Keratinocyte (primary cell): ENCODE data around the gene ITGB8. TPM values are rescaled to one million over a fixed set of nuclear protein-coding genes. Genes with fewer than 3 reads are reported as not detected.

ENCODE experiments used
- DNase-seq: peaks from one replicate; pipeline ENCODE4 v3.0.0-alpha.2; 2011; ENCODE audit warnings: low read depth, missing footprints, low spot score
- FAIRE-seq: peaks from 2 replicates; lab custom pipeline; 2011; peaks lifted over from hg19 to GRCh38; lab: Jason Lieb, UNC
- H2AFZ ChIP-seq: 2 replicates; pipeline ENCODE4 v1.6.0; 2012; ENCODE audit warnings: low read length, control low read depth, inconsistent platforms; ENCODE audit not compliant: control insufficient read depth
- H3K27ac ChIP-seq: 2 replicates; pipeline ENCODE4 v1.5.1; 2011; ENCODE audit warnings: low read length; ENCODE audit not compliant: control insufficient read depth, insufficient read depth
- H3K27me3 ChIP-seq: 3 replicates; pipeline ENCODE4 v1.6.0; 2011; ENCODE audit warnings: low read length; ENCODE audit not compliant: control insufficient read depth, insufficient read depth; ENCODE audit errors: extremely low read depth
- H3K36me3 ChIP-seq, 2 experiments: 2 replicates in 1 of 2; 3 replicates in 1 of 2; pipeline ENCODE4 v1.5.1; 2011; ENCODE audit warnings: low read length in 2 of 2, mild to moderate bottlenecking in 1 of 2; ENCODE audit not compliant: control insufficient read depth in 2 of 2, insufficient read depth in 2 of 2; ENCODE audit errors: extremely low read depth in 1 of 2
- H3K4me1 ChIP-seq: 3 replicates; pipeline ENCODE4 v1.5.1; 2011; ENCODE audit warnings: low read length; ENCODE audit not compliant: control insufficient read depth, insufficient read depth; ENCODE audit errors: extremely low read depth
- H3K4me2 ChIP-seq: 3 replicates; pipeline ENCODE4 v1.6.0; 2011; ENCODE audit warnings: low read depth, low read length; ENCODE audit not compliant: control insufficient read depth, insufficient read depth; ENCODE audit errors: extremely low read depth
- H3K4me3 ChIP-seq, 3 experiments: fragments of 200-600 bp in 1 of 3; sonication (generic) in 1 of 3; 2 replicates in 2 of 3; 3 replicates in 1 of 3; pipeline ENCODE4 v1.5.1; 2011 to 2016; ENCODE audit warnings: low read length in 3 of 3, mild to moderate bottlenecking in 3 of 3, control low read depth in 2 of 3, inconsistent platforms in 1 of 3, low read depth in 1 of 3, mixed read lengths in 1 of 3, mixed run types in 1 of 3, moderate library complexity in 1 of 3; ENCODE audit not compliant: control insufficient read depth in 2 of 3, insufficient read depth in 2 of 3; ENCODE audit errors: extremely low read depth in 1 of 3
- H3K79me2 ChIP-seq: 2 replicates; pipeline ENCODE4 v1.6.0; 2012; ENCODE audit warnings: low read length; ENCODE audit not compliant: control insufficient read depth, insufficient read depth
- H3K9ac ChIP-seq: 3 replicates; pipeline ENCODE4 v1.6.0; 2011; ENCODE audit warnings: low read length; ENCODE audit not compliant: control insufficient read depth, insufficient read depth; ENCODE audit errors: extremely low read depth
- H3K9me1 ChIP-seq: 3 replicates; pipeline ENCODE4 v1.6.0; 2011; ENCODE audit warnings: low read length; ENCODE audit not compliant: control insufficient read depth, insufficient read depth; ENCODE audit errors: extremely low read depth
- H3K9me3 ChIP-seq: 2 replicates; pipeline ENCODE4 v1.5.1; 2012; ENCODE audit warnings: low read depth, low read length; ENCODE audit not compliant: control insufficient read depth
- H4K20me1 ChIP-seq: 3 replicates; pipeline ENCODE4 v1.6.0; 2011; ENCODE audit warnings: low read length; ENCODE audit not compliant: control insufficient read depth, insufficient read depth; ENCODE audit errors: extremely low read depth
- EZH2 ChIP-seq: IDR thresholded peaks from one replicate; pipeline ENCODE4 v1.6.1; 2012; ENCODE audit warnings: inconsistent platforms, mild to moderate bottlenecking, low read length, moderate library complexity
- dilution Hi-C: fragments of 300-500 bp; cut with MboI; formaldehyde crosslinking; loops from one replicate; pipeline ENCODE4 v1.7.0; 2020; ENCODE audit warnings: low sequenced_read_pairs; ENCODE audit not compliant: extremely low pct_ligation_motif_present
- polyA plus RNA-seq, 5 experiments: library from polyadenylated mRNA; depleted of rRNA in 3 of 5; stranded (reverse) in 3 of 5; stranded (forward) in 1 of 5; unstranded in 1 of 5; fragments of >200 nt; gene quantifications; 1 replicate in 1 of 5; 2 replicates in 3 of 5; 3 replicates in 1 of 5; pipeline versions ENCODE4 v1.2.1 to v1.2.3, GENCODE V29; 2011 to 2012; ENCODE audit warnings: missing spikeins in 2 of 5, low read depth in 1 of 5, low replicate concordance in 1 of 5
- TF ChIP-seq, protein P1 (sequence below), 3 experiments: IDR thresholded peaks in 1 of 3; conservative IDR thresholded peaks in 1 of 3; optimal IDR thresholded peaks in 1 of 3; 2 replicates in 2 of 3; 3 replicates in 1 of 3; pipeline versions ENCODE3 to v1.5.1; 2011; ENCODE audit warnings: low read length in 3 of 3, mild to moderate bottlenecking in 3 of 3, moderate library complexity in 2 of 3, control low read depth in 1 of 3, inconsistent platforms in 1 of 3; ENCODE audit not compliant: insufficient read depth in 2 of 3; ENCODE audit errors: extremely low read depth in 1 of 3

Gene ITGB8
- polyA plus RNA-seq, 1 donor (not counting 4 experiments of a cell fraction or from before 2014, with no cell fraction given): 10.9 TPM

DNA sequence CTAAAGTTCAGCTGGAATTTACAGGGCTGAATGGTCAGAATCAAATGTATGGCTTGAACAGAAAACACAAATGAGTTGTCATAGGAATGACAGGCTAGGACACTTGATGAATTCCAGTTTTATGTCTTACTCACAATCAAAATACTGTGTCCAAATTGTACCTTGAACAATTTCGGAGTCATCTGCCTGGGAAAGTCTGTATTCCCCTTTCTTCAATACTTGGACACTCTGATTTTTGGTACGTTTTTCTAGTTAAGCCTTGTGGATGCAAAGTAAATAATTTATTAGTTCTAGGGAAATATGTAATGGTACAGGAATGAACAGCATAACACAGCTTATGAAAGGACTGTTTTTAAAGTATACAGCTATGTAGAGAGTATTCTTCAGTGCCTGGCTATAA lies 100.4 kb downstream of the ITGB8 start:
- no peaks in the 10 kb centered on the region for H3K9me3 ChIP-seq
- H3K27ac ChIP-seq: no peak overlapping the region
- no peak overlapping the region for H2AFZ ChIP-seq
- no peak overlapping the region for H3K4me3 ChIP-seq
- TF ChIP-seq, protein P1, sequence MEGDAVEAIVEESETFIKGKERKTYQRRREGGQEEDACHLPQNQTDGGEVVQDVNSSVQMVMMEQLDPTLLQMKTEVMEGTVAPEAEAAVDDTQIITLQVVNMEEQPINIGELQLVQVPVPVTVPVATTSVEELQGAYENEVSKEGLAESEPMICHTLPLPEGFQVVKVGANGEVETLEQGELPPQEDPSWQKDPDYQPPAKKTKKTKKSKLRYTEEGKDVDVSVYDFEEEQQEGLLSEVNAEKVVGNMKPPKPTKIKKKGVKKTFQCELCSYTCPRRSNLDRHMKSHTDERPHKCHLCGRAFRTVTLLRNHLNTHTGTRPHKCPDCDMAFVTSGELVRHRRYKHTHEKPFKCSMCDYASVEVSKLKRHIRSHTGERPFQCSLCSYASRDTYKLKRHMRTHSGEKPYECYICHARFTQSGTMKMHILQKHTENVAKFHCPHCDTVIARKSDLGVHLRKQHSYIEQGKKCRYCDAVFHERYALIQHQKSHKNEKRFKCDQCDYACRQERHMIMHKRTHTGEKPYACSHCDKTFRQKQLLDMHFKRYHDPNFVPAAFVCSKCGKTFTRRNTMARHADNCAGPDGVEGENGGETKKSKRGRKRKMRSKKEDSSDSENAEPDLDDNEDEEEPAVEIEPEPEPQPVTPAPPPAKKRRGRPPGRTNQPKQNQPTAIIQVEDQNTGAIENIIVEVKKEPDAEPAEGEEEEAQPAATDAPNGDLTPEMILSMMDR (optimal IDR thresholded peaks at IDR 0.05 in 1 of 3, IDR thresholded peaks at IDR 0.05 in 1 of 3, conservative IDR thresholded peaks at IDR 0.05 in 1 of 3; ENCODE audit: extremely low read depth in 1 of 3, insufficient read depth in 2 of 3, low read length in 3 of 3): no peak
- no peak for TF ChIP-seq EZH2
- no peaks in the 10 kb centered on the region for H3K79me2 ChIP-seq
- H3K4me1 ChIP-seq: no peaks in the 10 kb centered on the region
- no peaks in the 10 kb centered on the region for H3K36me3 ChIP-seq
- dilution Hi-C loops: no loop called here
- H3K4me2 ChIP-seq: no peak overlapping the region
- DNase-seq: no peak
- no peaks in the 10 kb centered on the region for H3K9me1 ChIP-seq
- FAIRE-seq: no peak
- no peaks in the 10 kb centered on the region for H3K27me3 ChIP-seq
- H4K20me1 ChIP-seq: no peaks in the 10 kb centered on the region
- H3K9ac ChIP-seq: no peak overlapping the region

DNA sequence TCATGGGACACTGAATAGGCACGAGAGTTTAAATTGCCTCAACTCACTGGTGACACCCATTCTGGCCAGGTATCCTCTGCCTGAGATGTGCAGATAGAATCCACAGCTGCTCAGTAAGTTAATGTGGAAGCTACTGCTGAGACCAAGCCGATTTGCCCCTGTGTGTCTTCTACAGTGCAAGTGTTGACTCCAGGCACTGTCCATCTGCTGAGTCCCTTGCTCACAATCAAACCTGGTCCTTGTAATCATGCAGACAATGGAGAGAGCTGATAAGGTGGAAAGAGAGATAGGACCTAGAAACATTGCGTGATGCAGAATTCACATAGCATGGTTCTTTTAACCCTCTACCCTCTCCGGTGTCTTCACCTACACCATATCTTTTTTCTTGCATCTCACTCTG lies 101.4 kb downstream of the ITGB8 start:
- no peak overlapping the region for H3K4me2 ChIP-seq
- H4K20me1 ChIP-seq: no peaks in the 10 kb centered on the region
- H3K9ac ChIP-seq: no peak overlapping the region
- H3K4me1 ChIP-seq: no peaks in the 10 kb centered on the region
- H3K4me3 ChIP-seq: no peak overlapping the region
- H3K79me2 ChIP-seq: no peaks in the 10 kb centered on the region
- DNase-seq: no peak
- H2AFZ ChIP-seq: no peak overlapping the region
- H3K27ac ChIP-seq: no peak overlapping the region
- no peaks in the 10 kb centered on the region for H3K36me3 ChIP-seq
- dilution Hi-C loops: no loop called here
- FAIRE-seq: no peak
- no peaks in the 10 kb centered on the region for H3K9me3 ChIP-seq
- H3K9me1 ChIP-seq: no peaks in the 10 kb centered on the region
- TF ChIP-seq EZH2: no peak
- TF ChIP-seq, protein P1 (optimal IDR thresholded peaks at IDR 0.05 in 1 of 3, IDR thresholded peaks at IDR 0.05 in 1 of 3, conservative IDR thresholded peaks at IDR 0.05 in 1 of 3; ENCODE audit: extremely low read depth in 1 of 3, insufficient read depth in 2 of 3, low read length in 3 of 3): no peak
- H3K27me3 ChIP-seq: no peaks in the 10 kb centered on the region
